KMS-11 (cell line): Measurements from ENCODE around the gene PTPRJ.

Source experiments
- H2AFZ ChIP-seq: fragments of 200-600 bp; sonication (generic); 2 replicates; pipeline ENCODE4 v1.6.1; 2016; ENCODE audit warnings: antibody characterized with exemption, mixed run types, low read depth
- H3K27ac ChIP-seq: fragments of 200-600 bp; sonication (generic); 2 replicates; pipeline ENCODE4 v1.6.1; 2016; ENCODE audit warnings: mild to moderate bottlenecking, mixed run types
- H3K27me3 ChIP-seq: fragments of 200-600 bp; sonication (generic); 2 replicates; pipeline ENCODE4 v1.6.1; 2017; ENCODE audit warnings: mild to moderate bottlenecking, low read depth, mixed run types, moderate library complexity; ENCODE audit not compliant: insufficient read depth
- H3K36me3 ChIP-seq: fragments of 200-600 bp; sonication (generic); 2 replicates; pipeline ENCODE4 v1.6.1; 2017; ENCODE audit warnings: mild to moderate bottlenecking, mixed run types; ENCODE audit not compliant: insufficient read depth
- H3K4me1 ChIP-seq: fragments of 200-600 bp; sonication (generic); 2 replicates; pipeline ENCODE4 v1.6.1; 2016; ENCODE audit warnings: mild to moderate bottlenecking, low read depth, mixed run types; ENCODE audit not compliant: poor library complexity, severe bottlenecking
- H3K4me2 ChIP-seq: fragments of 200-600 bp; sonication (generic); 2 replicates; pipeline ENCODE4 v1.7.0; 2016; ENCODE audit warnings: mild to moderate bottlenecking, mixed run types
- H3K4me3 ChIP-seq: fragments of 200-600 bp; sonication (generic); IDR thresholded peaks from 2 replicates; pipeline ENCODE4 v1.6.1; 2017; ENCODE audit warnings: low read depth, low read length, mixed read lengths; ENCODE audit not compliant: insufficient read depth
- H3K79me2 ChIP-seq: fragments of 200-600 bp; sonication (generic); 2 replicates; pipeline ENCODE4 v1.6.1; 2016; ENCODE audit warnings: low read depth, mixed run types; ENCODE audit not compliant: insufficient read depth
- H3K9ac ChIP-seq: fragments of 200-600 bp; sonication (generic); 2 replicates; pipeline ENCODE4 v1.6.1; 2016; ENCODE audit warnings: mild to moderate bottlenecking, mixed run types
- H4K20me1 ChIP-seq: fragments of 200-600 bp; sonication (generic); 2 replicates; pipeline ENCODE4 v1.6.1; 2016; ENCODE audit warnings: mild to moderate bottlenecking, mixed run types; ENCODE audit not compliant: insufficient read depth
- CTCF ChIP-seq: fragments of 200-600 bp; sonication (generic); conservative IDR thresholded peaks from 2 replicates; pipeline ENCODE4 v1.6.1; 2017; ENCODE audit warnings: low read depth, mild to moderate bottlenecking, antibody characterized with exemption, low read length, moderate library complexity, mixed read lengths

The PTPRJ gene

DNA sequence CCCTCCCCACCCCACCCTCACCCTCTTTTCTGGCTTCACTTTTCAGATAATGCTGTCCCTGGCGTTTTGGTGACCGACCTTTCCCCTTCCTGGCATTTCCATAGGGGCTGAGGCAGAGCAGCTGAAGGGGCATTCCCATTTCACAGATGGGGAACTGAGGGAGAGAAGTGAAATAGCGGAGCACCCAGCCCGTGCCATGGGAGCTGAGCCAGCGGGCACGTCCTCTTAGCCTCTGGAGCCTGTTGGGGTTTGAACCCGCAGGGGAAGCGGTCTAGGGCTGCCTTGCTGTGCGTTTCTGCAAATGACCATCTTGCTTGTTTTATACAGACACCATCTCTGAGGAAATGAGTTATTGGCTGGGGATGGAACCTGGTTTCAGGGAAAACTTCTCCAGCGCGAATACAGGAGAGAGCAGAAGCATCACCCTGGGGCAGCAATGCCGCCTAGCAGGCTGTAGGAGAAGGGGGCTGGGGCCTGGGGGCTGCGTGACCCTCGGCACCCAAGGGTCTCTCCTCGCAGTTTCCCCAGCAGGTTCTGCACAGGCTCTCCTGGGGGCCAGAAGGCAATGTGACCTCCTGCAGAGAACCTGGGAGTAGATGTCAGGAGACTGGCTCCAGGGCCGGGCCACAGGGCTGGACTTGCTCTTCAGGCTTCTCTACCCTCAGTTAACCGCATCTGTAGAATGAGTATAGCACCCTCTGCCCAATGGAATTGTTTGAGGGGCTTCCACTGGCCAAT, 1.5 kb downstream of the PTPRJ start:
- Histone ChIP-seq H3K27me3 (no peaks in the 10 kb centered on the region), H3K4me3 (no peak overlapping the region), H3K4me2 (peak overlapping the region; percentile 97), H2AFZ (peak overlapping the region; percentile 71), H3K4me1 (peaks cover 17% of the 10 kb centered on the region), H3K36me3 (no peaks in the 10 kb centered on the region), H4K20me1 (no peaks in the 10 kb centered on the region), H3K27ac (no peak overlapping the region), H3K9ac (no peak overlapping the region; the same call in 1 of the 2 replicates), H3K79me2 (no peaks in the 10 kb centered on the region)
- no peak for TF ChIP-seq CTCF

- Histone ChIP-seq H4K20me1 (no peaks in the 10 kb centered on the region), H3K27ac (no peak overlapping the region), H3K79me2 (no peaks in the 10 kb centered on the region), H3K4me1 (peaks cover 17% of the 10 kb centered on the region), H3K36me3 (no peaks in the 10 kb centered on the region), H3K4me2 (no peak overlapping the region), H3K27me3 (no peaks in the 10 kb centered on the region), H2AFZ (no peak overlapping the region), H3K9ac (no peak overlapping the region), H3K4me3 (no peak overlapping the region)
- TF ChIP-seq CTCF, result no peak
Measured at GRCh38 chr11:47982616-47983015, 2.3 kb downstream of the PTPRJ start.

- Histone ChIP-seq H3K4me3 (no peak overlapping the region), H3K4me1 (peaks cover 17% of the 10 kb centered on the region), H3K27me3 (no peaks in the 10 kb centered on the region), H3K9ac (no peak overlapping the region), H3K27ac (no peak overlapping the region), H3K4me2 (peak overlapping the region; percentile 4; the same call in 1 of the 2 replicates), H2AFZ (no peak overlapping the region), H3K36me3 (no peaks in the 10 kb centered on the region), H4K20me1 (no peaks in the 10 kb centered on the region), H3K79me2 (no peaks in the 10 kb centered on the region)
- TF ChIP-seq CTCF, result no peak
Measured at GRCh38 chr11:47983464-47984397, 3.4 kb downstream of the PTPRJ start.

- no peak overlapping the region for H2AFZ ChIP-seq
- no peaks in the 10 kb centered on the region for H3K27me3 ChIP-seq
- H3K4me1 ChIP-seq, result peaks cover 17% of the 10 kb centered on the region
- H3K9ac ChIP-seq, result no peak overlapping the region
- TF ChIP-seq CTCF, result no peak
- H3K79me2 ChIP-seq, result no peaks in the 10 kb centered on the region
- no peak overlapping the region for H3K4me2 ChIP-seq
- H3K27ac ChIP-seq, result no peak overlapping the region
- no peaks in the 10 kb centered on the region for H4K20me1 ChIP-seq
- H3K4me3 ChIP-seq, result no peak overlapping the region
- no peaks in the 10 kb centered on the region for H3K36me3 ChIP-seq
Measured at GRCh38 chr11:47986219-47986618, 5.9 kb downstream of the PTPRJ start.
